Upper lobe of left lung (tissue), 4 donors: ENCODE results near the gene B3GAT1.

Experiments used
- POLR2A ChIP-seq, 4 donors: fragments of 450-650 bp; IDR thresholded peaks; one replicate each; pipeline ENCODE4 v1.5.1; 2016 to 2017; ENCODE audit warnings: antibody characterized with exemption in 4 of 4, mild to moderate bottlenecking in 2 of 4
- TF ChIP-seq, protein P1 (sequence below), 6 experiments: fragments of 450-650 bp in 4 of 6; fragments of 200-600 bp in 2 of 6; sonication (generic) in 2 of 6; IDR thresholded peaks; one replicate each; pipeline ENCODE4 v1.5.1; 2016 to 2019; ENCODE audit warnings: antibody characterized with exemption in 6 of 6

DNA sequence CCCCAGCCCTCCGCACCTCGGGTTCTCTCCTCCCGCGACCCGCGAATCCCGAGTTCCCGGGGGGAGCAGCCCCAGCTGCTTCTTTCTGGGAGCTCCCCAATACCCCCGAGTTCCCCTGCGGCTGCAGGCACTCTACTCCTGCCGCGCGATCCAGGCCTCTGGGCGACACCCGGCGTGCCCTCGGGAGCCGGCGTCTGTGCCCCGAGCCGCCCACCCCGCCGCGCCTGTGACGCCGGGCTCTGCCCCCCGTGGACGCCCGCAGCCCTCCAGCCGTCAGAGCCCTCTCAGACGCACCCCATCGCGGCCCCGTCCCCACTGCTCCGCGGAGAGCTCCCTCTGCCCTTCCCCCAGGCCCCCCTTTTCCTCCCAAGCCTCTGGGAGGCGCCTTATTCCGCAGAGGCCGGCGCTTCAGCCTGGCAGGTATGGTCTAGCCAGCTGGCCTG lies 79.8 kb downstream of the B3GAT1 start:
- no peak for TF ChIP-seq POLR2A (IDR thresholded peaks at IDR 0.05)
- TF ChIP-seq, protein P1, sequence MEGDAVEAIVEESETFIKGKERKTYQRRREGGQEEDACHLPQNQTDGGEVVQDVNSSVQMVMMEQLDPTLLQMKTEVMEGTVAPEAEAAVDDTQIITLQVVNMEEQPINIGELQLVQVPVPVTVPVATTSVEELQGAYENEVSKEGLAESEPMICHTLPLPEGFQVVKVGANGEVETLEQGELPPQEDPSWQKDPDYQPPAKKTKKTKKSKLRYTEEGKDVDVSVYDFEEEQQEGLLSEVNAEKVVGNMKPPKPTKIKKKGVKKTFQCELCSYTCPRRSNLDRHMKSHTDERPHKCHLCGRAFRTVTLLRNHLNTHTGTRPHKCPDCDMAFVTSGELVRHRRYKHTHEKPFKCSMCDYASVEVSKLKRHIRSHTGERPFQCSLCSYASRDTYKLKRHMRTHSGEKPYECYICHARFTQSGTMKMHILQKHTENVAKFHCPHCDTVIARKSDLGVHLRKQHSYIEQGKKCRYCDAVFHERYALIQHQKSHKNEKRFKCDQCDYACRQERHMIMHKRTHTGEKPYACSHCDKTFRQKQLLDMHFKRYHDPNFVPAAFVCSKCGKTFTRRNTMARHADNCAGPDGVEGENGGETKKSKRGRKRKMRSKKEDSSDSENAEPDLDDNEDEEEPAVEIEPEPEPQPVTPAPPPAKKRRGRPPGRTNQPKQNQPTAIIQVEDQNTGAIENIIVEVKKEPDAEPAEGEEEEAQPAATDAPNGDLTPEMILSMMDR (IDR thresholded peaks at IDR 0.05) = no peak
